H1 (cell line): ENCODE measurements around the gene KLF16. TPM values are rescaled to one million over a fixed set of nuclear protein-coding genes. Genes with fewer than 3 reads are reported as not detected.

ENCODE experiments used
- CTCF ChIA-PET: fragments of 300-600 bp; sonication (Branson Sonifier 250); formaldehyde crosslinking; loops from one replicate; lab custom pipeline; 2021; ENCODE audit not compliant: partially characterized antibody; lab: Charles Lee
- POLR2A ChIA-PET: fragments of 300-600 bp; sonication (Branson Sonifier 250); formaldehyde crosslinking; loops from one replicate; lab custom pipeline; 2021; ENCODE audit warnings: inconsistent platforms; ENCODE audit not compliant: partially characterized antibody; lab: Charles Lee
- DNase-seq, 2 experiments: peaks; one replicate each; pipeline versions ENCODE4 v3.0.0 to v3.0.0-alpha.2; 2010 to 2022; ENCODE audit warnings: low spot score in 2 of 2, low read depth in 1 of 2, mixed read lengths in 1 of 2
- FAIRE-seq: peaks from 2 replicates; lab custom pipeline; 2011; peaks lifted over from hg19 to GRCh38; lab: Jason Lieb, UNC
- H2AFZ ChIP-seq: 2 replicates; pipeline ENCODE4 v1.8.1; 2012; ENCODE audit warnings: low read length, inconsistent platforms
- H2AK5ac ChIP-seq: 2 replicates; pipeline ENCODE4 v1.6.1; 2013; ENCODE audit warnings: low read depth, low read length
- H2BK120ac ChIP-seq: replicated peaks from 2 replicates; pipeline ENCODE3; 2013; ENCODE audit warnings: low read depth, low read length, inconsistent platforms
- H2BK12ac ChIP-seq: 2 replicates; pipeline ENCODE4 v1.6.1; 2013; ENCODE audit warnings: low read depth, low read length
- H2BK15ac ChIP-seq: 2 replicates; pipeline ENCODE4 v1.6.1; 2013; ENCODE audit warnings: low read length
- H2BK20ac ChIP-seq: 2 replicates; pipeline ENCODE4 v1.6.1; 2013; ENCODE audit warnings: low read length
- H2BK5ac ChIP-seq: 2 replicates; pipeline ENCODE4 v1.6.1; 2013; ENCODE audit warnings: low read depth, low read length
- H3K14ac ChIP-seq: 2 replicates; pipeline ENCODE4 v1.6.1; 2013; ENCODE audit warnings: inconsistent platforms; ENCODE audit not compliant: insufficient read length
- H3K18ac ChIP-seq: 2 replicates; pipeline ENCODE4 v1.6.1; 2013; ENCODE audit warnings: low read length; ENCODE audit errors: extremely low read depth
- H3K23ac ChIP-seq: 2 replicates; pipeline ENCODE4 v1.6.1; 2013; ENCODE audit warnings: inconsistent platforms; ENCODE audit not compliant: insufficient read length
- H3K23me2 ChIP-seq: 2 replicates; pipeline ENCODE4 v1.6.1; 2013; ENCODE audit warnings: low read depth, low read length
- H3K27ac ChIP-seq: 2 replicates; pipeline ENCODE4 v1.6.1; 2011; ENCODE audit warnings: low read depth, low read length, inconsistent platforms
- H3K27me3 ChIP-seq, 4 experiments: replicated peaks in 1 of 4; 1 replicate in 1 of 4; 2 replicates in 3 of 4; pipeline versions ENCODE4 v1.6.1 to v1.8.1; 2011 to 2013; ENCODE audit warnings: low read length in 3 of 4, mild to moderate bottlenecking in 3 of 4, inconsistent platforms in 2 of 4, mixed read lengths in 2 of 4, moderate library complexity in 1 of 4; ENCODE audit not compliant: control insufficient read depth in 3 of 4, insufficient read depth in 3 of 4; ENCODE audit errors: extremely low read depth in 1 of 4
- H3K36me3 ChIP-seq, 4 experiments: 2 replicates each; pipeline versions ENCODE4 v1.6.1 to v1.8.1; 2011 to 2013; ENCODE audit warnings: mild to moderate bottlenecking in 4 of 4, low read length in 3 of 4, moderate library complexity in 2 of 4, control low read depth in 1 of 4, inconsistent platforms in 1 of 4; ENCODE audit not compliant: insufficient read depth in 4 of 4, control insufficient read depth in 2 of 4
- H3K4ac ChIP-seq: replicated peaks from 2 replicates; pipeline ENCODE3; 2013; ENCODE audit warnings: low read length, low read depth, mixed read lengths, inconsistent platforms; ENCODE audit not compliant: insufficient read length
- H3K4me1 ChIP-seq, 4 experiments: replicated peaks in 1 of 4; 1 replicate in 1 of 4; 2 replicates in 3 of 4; pipeline versions ENCODE4 v1.6.1 to v1.8.1; 2011 to 2013; ENCODE audit warnings: low read length in 3 of 4, inconsistent platforms in 2 of 4, mixed read lengths in 1 of 4; ENCODE audit not compliant: insufficient read depth in 4 of 4, control insufficient read depth in 3 of 4
- H3K4me2 ChIP-seq, 2 experiments: 2 replicates each; pipeline versions ENCODE4 v1.6.1 to v1.8.1; 2011 to 2013; ENCODE audit warnings: low read depth in 2 of 2, low read length in 2 of 2, control low read depth in 1 of 2, inconsistent platforms in 1 of 2, mild to moderate bottlenecking in 1 of 2; ENCODE audit not compliant: insufficient read depth in 1 of 2
- H3K4me3 ChIP-seq, 4 experiments: fragments of 200-600, 300-600 bp in 1 of 4; sonication (generic), shearing (Covaris generic), sonication (Bioruptor Twin) in 1 of 4; 2 replicates each; pipeline versions ENCODE4 v1.5.1 to v1.8.1; 2011 to 2016; ENCODE audit warnings: low read length in 4 of 4, low read depth in 3 of 4, control low read depth in 2 of 4, inconsistent platforms in 2 of 4, mild to moderate bottlenecking in 2 of 4, mixed read lengths in 1 of 4, moderate library complexity in 1 of 4; ENCODE audit not compliant: insufficient read depth in 2 of 4; ENCODE audit errors: extremely low read depth in 1 of 4
- H3K56ac ChIP-seq: replicated peaks from 2 replicates; pipeline ENCODE3; 2013; ENCODE audit warnings: low read depth, mild to moderate bottlenecking, mixed read lengths, low read length, inconsistent platforms; ENCODE audit not compliant: insufficient read length
- H3K79me1 ChIP-seq: 2 replicates; pipeline ENCODE4 v1.6.1; 2013; ENCODE audit warnings: low read depth, low read length, control low read depth
- H3K79me2 ChIP-seq, 2 experiments: 2 replicates each; pipeline versions ENCODE4 v1.6.1 to v1.8.1; 2012 to 2013; ENCODE audit warnings: low read length in 2 of 2, mild to moderate bottlenecking in 2 of 2, inconsistent platforms in 1 of 2; ENCODE audit not compliant: insufficient read depth in 2 of 2, control insufficient read depth in 1 of 2
- H3K9ac ChIP-seq, 4 experiments: replicated peaks in 1 of 4; 1 replicate in 1 of 4; 2 replicates in 3 of 4; pipeline versions ENCODE4 v1.6.1 to v1.8.1; 2011 to 2013; ENCODE audit warnings: low read depth in 3 of 4, low read length in 3 of 4, control low read depth in 2 of 4, mild to moderate bottlenecking in 2 of 4, moderate library complexity in 2 of 4, inconsistent platforms in 1 of 4; ENCODE audit errors: extremely low read depth in 1 of 4
- H3K9me3 ChIP-seq, 2 experiments: 2 replicates each; pipeline versions ENCODE4 v1.6.1 to v1.8.1; 2012 to 2013; ENCODE audit warnings: mild to moderate bottlenecking in 2 of 2, moderate library complexity in 2 of 2, control low read depth in 1 of 2, inconsistent platforms in 1 of 2, low read depth in 1 of 2, low read length in 1 of 2, mixed read lengths in 1 of 2; ENCODE audit not compliant: insufficient read depth in 2 of 2
- H4K20me1 ChIP-seq, 2 experiments: replicated peaks in 1 of 2; 2 replicates each; pipeline versions ENCODE3 to v1.8.1; 2011 to 2013; ENCODE audit warnings: inconsistent platforms in 2 of 2, low read length in 2 of 2, mild to moderate bottlenecking in 1 of 2; ENCODE audit not compliant: insufficient read depth in 2 of 2, control insufficient read depth in 1 of 2
- H4K5ac ChIP-seq: 2 replicates; pipeline ENCODE4 v1.6.1; 2013; ENCODE audit warnings: low read length, low read depth, mixed read lengths, inconsistent platforms; ENCODE audit not compliant: insufficient read length
- H4K8ac ChIP-seq: 2 replicates; pipeline ENCODE4 v1.8.0; 2013; ENCODE audit warnings: mild to moderate bottlenecking, moderate library complexity, low read length, inconsistent platforms; ENCODE audit not compliant: insufficient read depth; ENCODE audit errors: extremely low read depth
- H4K91ac ChIP-seq: replicated peaks from 2 replicates; pipeline ENCODE3; 2013; ENCODE audit warnings: low read length, mixed read lengths, inconsistent platforms; ENCODE audit not compliant: insufficient read length
- KDM4A ChIP-seq: IDR thresholded peaks from one replicate; pipeline ENCODE4 v1.7.1; 2012; ENCODE audit warnings: low read depth, mild to moderate bottlenecking, moderate library complexity, low read length, inconsistent platforms; ENCODE audit not compliant: severe bottlenecking
- RBBP5 ChIP-seq: IDR thresholded peaks from 2 replicates; pipeline ENCODE4 v1.7.1; 2012; ENCODE audit warnings: low read depth, mild to moderate bottlenecking, inconsistent platforms, low read length, moderate library complexity, borderline replicate concordance
- RNF2 ChIP-seq: fragments of 200-900, 300-1000 bp; sonication (generic); IDR thresholded peaks from 2 replicates; pipeline ENCODE4 v1.7.1; 2016; ENCODE audit warnings: borderline replicate concordance, low read depth, mild to moderate bottlenecking, antibody characterized with exemption, low read length; ENCODE audit not compliant: poor library complexity, severe bottlenecking; ENCODE audit errors: missing control alignments
- WGBS, 2 experiments: shearing (Covaris generic) in 1 of 2; methylation state at CpG; one replicate each; pipeline versions ENCODE4 v1.1.6 to v1.1.7; 2013 to 2015; ENCODE audit warnings: low lambda C conversion rate in 2 of 2, mixed read lengths in 2 of 2, inconsistent platforms in 1 of 2, low coverage in 1 of 2, missing lambda C conversion rate in 1 of 2; ENCODE audit not compliant: insufficient replicate concordance in 2 of 2, insufficient coverage in 1 of 2, insufficient read length in 1 of 2; ENCODE audit errors: extremely low coverage in 1 of 2, missing lambda C conversion rate in 1 of 2; 5-methylcytosine and 5-hydroxymethylcytosine counted together
- polyA plus RNA-seq, 7 experiments: library from polyadenylated mRNA; depleted of rRNA in 3 of 7; stranded (reverse) in 5 of 7; unstranded in 2 of 7; fragments of >200 nt in 5 of 7; fragments of 200-250 nt in 2 of 7; gene quantifications; 1 replicate in 5 of 7; 2 replicates in 1 of 7; 4 replicates in 1 of 7; pipeline versions ENCODE4 v1.2.1 to v1.2.3, GENCODE V29; 2011 to 2013; ENCODE audit warnings: missing spikeins in 2 of 7, mixed read lengths in 2 of 7
- total RNA-seq: library from RNA; stranded (reverse); fragmentation: NEBNext Ultra II Directional; extraction: Animal tissue kit (Norgen Biotek cat#: 25700); gene quantifications from 2 replicates; pipeline ENCODE4 v1.2.1, GENCODE V29; 2021

Gene KLF16
- total and polyA plus RNA-seq, 2 of the 8 experiments (the other 6 are each of a cell fraction or from before 2014, with no cell fraction given) = 14.3 to 45.9 TPM

DNA sequence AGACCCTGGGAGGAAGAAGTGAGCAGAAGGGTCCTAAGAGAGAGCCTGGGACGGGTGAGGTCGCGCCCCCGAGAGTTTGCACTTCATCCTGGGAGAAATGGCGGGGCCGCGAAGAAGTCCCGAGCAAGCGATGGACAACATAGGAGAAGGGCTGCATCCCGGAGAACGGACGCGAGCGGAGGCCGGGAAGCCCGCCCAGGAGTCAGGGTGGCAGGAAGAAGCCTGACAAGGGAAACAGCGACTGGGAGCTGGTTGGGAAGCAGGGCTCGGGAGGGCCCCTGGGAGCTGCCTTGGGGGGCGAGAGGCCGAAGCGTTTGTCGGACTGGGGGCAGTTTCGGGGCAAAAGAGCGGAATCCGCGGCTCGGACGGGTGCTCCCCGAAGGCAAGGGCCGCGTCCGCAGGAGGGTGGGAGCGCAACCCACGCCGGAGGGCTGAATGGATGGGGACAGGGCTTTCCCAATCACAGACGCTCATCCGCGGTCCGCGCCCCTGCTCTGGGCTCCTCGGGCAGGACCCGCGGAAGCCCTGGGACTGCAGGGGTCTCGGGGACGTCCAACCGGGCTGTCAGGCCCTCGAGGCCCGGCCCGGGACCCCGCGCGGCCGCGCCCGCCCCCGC, 21.4 kb upstream of the KLF16 start:
- H3K23ac ChIP-seq = no peak overlapping the region
- no peaks in the 10 kb centered on the region for H3K9me3 ChIP-seq
- peak overlapping the region; percentile 72; the same call in 1 of the 2 replicates for H2BK15ac ChIP-seq
- H2AK5ac ChIP-seq = no peak overlapping the region
- peak overlapping the region; percentile 69 to 81 (median 76) for H3K4me3 ChIP-seq
- TF ChIP-seq RBBP5 (0 out of 2 replicates have a peak, but pooled peaks have one; percentile 32), KDM4A (peak; percentile 36), RNF2 (no peak)
- H3K79me1 ChIP-seq = peaks cover 23% of the 10 kb centered on the region
- WGBS, 2 experiments = 4% methylated on average over 40 of the region's 56 CpGs; no CpG with 5 or more reads in 1 of the 2 experiments
- no peak overlapping the region for H2BK5ac ChIP-seq
- no peak overlapping the region for H3K4ac ChIP-seq
- peaks cover 13 to 23% of the 10 kb centered on the region in 2 experiments for H4K20me1 ChIP-seq
- FAIRE-seq = no peak
- no peak overlapping the region for H3K14ac ChIP-seq
- DNase-seq = no peak
- no peak overlapping the region for H4K91ac ChIP-seq
- no peak overlapping the region for H4K5ac ChIP-seq
- H2AFZ ChIP-seq = no peak overlapping the region
- no peaks in the 10 kb centered on the region; a peak in 2 of 7 replicates for H3K27me3 ChIP-seq
- H3K36me3 ChIP-seq = no peaks in the 10 kb centered on the region
- H4K8ac ChIP-seq = 0 out of 2 replicates have a peak overlapping the region, but pooled peaks have one; percentile 68
- peaks cover 3 to 14% (median 9%) of the 10 kb centered on the region in 4 experiments; a peak in 6 of 7 replicates for H3K4me1 ChIP-seq
- peak overlapping the region; percentile 81 to 85 for H3K4me2 ChIP-seq
- no peak overlapping the region for H2BK12ac ChIP-seq
- CTCF ChIA-PET = interaction anchor here (1.7 to 1.9 kb wide), 2 partner anchors 9 to 13 kb away, joined by 4 to 5 read pairs; no protein-coding TSS in a partner anchor
- peak overlapping the region; percentile 46 for H3K56ac ChIP-seq
- no peak overlapping the region for H2BK20ac ChIP-seq
- H2BK120ac ChIP-seq = no peak overlapping the region
- H3K27ac ChIP-seq = no peak overlapping the region
- H3K9ac ChIP-seq = peak overlapping the region; percentile 67 to 74 (median 70); a peak in 6 of 7 replicates
- POLR2A ChIA-PET = interaction anchor here (0.7 to 2.1 kb wide), 8 partner anchors 10 to 266 kb away, joined by 3 to 9 read pairs (median 4); partner anchors contain the start of gene AP3D1
- H3K23me2 ChIP-seq = peaks cover 6% of the 10 kb centered on the region; the same call in 1 of the 2 replicates
- H3K79me2 ChIP-seq = peaks cover 7 to 29% of the 10 kb centered on the region in 2 experiments; a peak in 3 of 4 replicates
- no peak overlapping the region for H3K18ac ChIP-seq
